PC-9 (cell line): Measurements from ENCODE around the gene QPCT. TPM values are rescaled to one million over a fixed set of nuclear protein-coding genes. Genes with fewer than 3 reads are reported as not detected.

Experiments used
- BruUV-seq: library from RNA; stranded (reverse); fragments of 400-500 nt; replicated peaks from 2 replicates; lab custom pipeline; 2021; lab: Mats Ljungman, UMichigan
- CTCF ChIA-PET: fragments of 300-600 bp; sonication (Branson Sonifier 250); formaldehyde crosslinking; loops from one replicate; lab custom pipeline; 2022; ENCODE audit warnings: antibody characterized with exemption; lab: Charles Lee
- POLR2A ChIA-PET: fragments of 300-600 bp; sonication (Branson Sonifier 250); formaldehyde crosslinking; loops from one replicate; lab custom pipeline; 2022; ENCODE audit warnings: antibody characterized with exemption; ENCODE audit not compliant: unreplicated experiment; lab: Charles Lee
- DNase-seq, 2 experiments: peaks; one replicate each; pipeline versions ENCODE4 v3.0.0 to v3.0.0-alpha.2; 2015 to 2022; ENCODE audit warnings: mixed read lengths in 1 of 2
- H2AFZ ChIP-seq: fragments of 200-600 bp; sonication (generic); 2 replicates; pipeline ENCODE4 v1.8.1; 2017; ENCODE audit warnings: antibody characterized with exemption
- H3F3A ChIP-seq: fragments of 200-600 bp; sonication (generic); 2 replicates; pipeline ENCODE4 v1.8.1; 2017; ENCODE audit warnings: antibody characterized with exemption, mild to moderate bottlenecking, low read depth; ENCODE audit not compliant: insufficient read depth
- H3K27ac ChIP-seq: fragments of 200-600 bp; sonication (generic); 2 replicates; pipeline ENCODE4 v1.6.1; 2016; ENCODE audit warnings: mixed run types
- H3K27me3 ChIP-seq: fragments of 200-600 bp; sonication (generic); 2 replicates; pipeline ENCODE4 v1.6.1; 2016; ENCODE audit warnings: low read depth, mixed run types; ENCODE audit not compliant: insufficient read depth
- H3K36me3 ChIP-seq: fragments of 200-600 bp; sonication (generic); 2 replicates; pipeline ENCODE4 v1.6.1; 2016; ENCODE audit warnings: low read depth, mixed run types
- H3K4me1 ChIP-seq: fragments of 200-600 bp; sonication (generic); replicated peaks from 2 replicates; pipeline ENCODE4 v1.6.1; 2016; ENCODE audit warnings: mixed run types; ENCODE audit not compliant: insufficient read depth
- H3K4me2 ChIP-seq: fragments of 200-600 bp; sonication (generic); 2 replicates; pipeline ENCODE4 v1.6.1; 2017; ENCODE audit warnings: mixed run types
- H3K4me3 ChIP-seq: fragments of 200-600 bp; sonication (generic); 2 replicates; pipeline ENCODE4 v1.6.1; 2016; ENCODE audit warnings: mixed run types
- H3K79me2 ChIP-seq: fragments of 200-600 bp; sonication (generic); 2 replicates; pipeline ENCODE4 v1.6.1; 2017; ENCODE audit warnings: low read depth, mixed run types
- H3K9me2 ChIP-seq: fragments of 200-600 bp; sonication (generic); 2 replicates; pipeline ENCODE4 v1.8.1; 2017; ENCODE audit warnings: mild to moderate bottlenecking; ENCODE audit not compliant: insufficient read depth
- H3K9me3 ChIP-seq: fragments of 200-600 bp; sonication (generic); 2 replicates; pipeline ENCODE4 v1.8.1; 2016; ENCODE audit warnings: low read depth; ENCODE audit not compliant: insufficient read depth
- H4K20me1 ChIP-seq: fragments of 200-600 bp; sonication (generic); 2 replicates; pipeline ENCODE4 v1.8.1; 2017; ENCODE audit not compliant: insufficient read depth
- CTCF ChIP-seq: fragments of 200-600 bp; sonication (generic); conservative IDR thresholded peaks from 2 replicates; pipeline ENCODE4 v1.6.1; 2017; ENCODE audit warnings: mixed run types, antibody characterized with exemption, mild to moderate bottlenecking, moderate library complexity
- EZH2 ChIP-seq: fragments of 200-600 bp; sonication (generic); IDR thresholded peaks from 2 replicates; pipeline ENCODE4 v1.8.0; 2017; ENCODE audit warnings: antibody characterized with exemption, low read depth
- intact Hi-C: fragments of 100-400 bp; cut with micrococcal nuclease; formaldehyde crosslinking; loops from one replicate; pipeline ENCODE4 v1.10.0; 2022; ENCODE audit not compliant: unreplicated experiment
- total RNA-seq: library from RNA; stranded (reverse); gene quantifications from 2 replicates; pipeline ENCODE4 v1.2.3, GENCODE V29; 2021

The QPCT gene
- total RNA-seq, 1 experiment from 2014 or later = 3.0 TPM

- Histone ChIP-seq H3K79me2 (peaks cover 29% of the 10 kb centered on the region), H3K4me3 (no peak overlapping the region), H3K9me3 (no peaks in the 10 kb centered on the region), H4K20me1 (no peaks in the 10 kb centered on the region), H3K4me2 (peak overlapping the region; percentile 96; the same call in 1 of the 2 replicates), H3K4me1 (peaks cover 25% of the 10 kb centered on the region), H3K27ac (no peak overlapping the region), H3K36me3 (no peaks in the 10 kb centered on the region), H3K27me3 (no peaks in the 10 kb centered on the region), H3K9me2 (no peaks in the 10 kb centered on the region), H2AFZ (peak overlapping the region; percentile 30; the same call in 1 of the 2 replicates), H3F3A (peaks cover 11% of the 10 kb centered on the region; the same call in 1 of the 2 replicates)
- CTCF ChIA-PET = no interaction called here
- intact Hi-C loops = no loop called here
- TF ChIP-seq CTCF (no peak), EZH2 (no peak)
- no peak for DNase-seq
- POLR2A ChIA-PET = no interaction called here
- no TSS peak for BruUV-seq
Observed at GRCh38 chr2:37326285-37326684, 18.1 kb upstream of the QPCT start.

- Histone ChIP-seq H3K9me2 (no peaks in the 10 kb centered on the region), H3K79me2 (peaks cover 21% of the 10 kb centered on the region), H3K27me3 (no peaks in the 10 kb centered on the region), H3K4me3 (no peak overlapping the region), H2AFZ (no peak overlapping the region), H3F3A (peaks cover 11% of the 10 kb centered on the region; the same call in 1 of the 2 replicates), H3K36me3 (no peaks in the 10 kb centered on the region), H3K4me1 (peaks cover 24% of the 10 kb centered on the region), H3K9me3 (no peaks in the 10 kb centered on the region), H3K27ac (no peak overlapping the region), H3K4me2 (no peak overlapping the region), H4K20me1 (no peaks in the 10 kb centered on the region)
- intact Hi-C loops = no loop called here
- DNase-seq = no peak
- BruUV-seq = no TSS peak
- CTCF ChIA-PET = no interaction called here
- TF ChIP-seq CTCF (no peak), EZH2 (no peak)
- POLR2A ChIA-PET = no interaction called here
Observed at GRCh38 chr2:37326866-37327634, 17.4 kb upstream of the QPCT start.

- no peak for DNase-seq
- TF ChIP-seq CTCF (no peak), EZH2 (no peak)
- Histone ChIP-seq H3K27ac (no peak overlapping the region), H3K4me3 (no peak overlapping the region), H3K9me2 (no peaks in the 10 kb centered on the region), H3K27me3 (no peaks in the 10 kb centered on the region), H3K4me1 (0 out of 2 replicates have a peak, but pooled peaks cover 8% of the 10 kb centered on the region), H3K9me3 (no peaks in the 10 kb centered on the region), H3K36me3 (no peaks in the 10 kb centered on the region), H3F3A (peaks cover 2% of the 10 kb centered on the region; the same call in 1 of the 2 replicates), H2AFZ (no peak overlapping the region), H3K79me2 (no peaks in the 10 kb centered on the region), H3K4me2 (no peak overlapping the region), H4K20me1 (no peaks in the 10 kb centered on the region)
- POLR2A ChIA-PET = no interaction called here
- intact Hi-C loops = no loop called here
- CTCF ChIA-PET = no interaction called here
- no TSS peak for BruUV-seq
Observed at GRCh38 chr2:37330681-37331080, 13.7 kb upstream of the QPCT start.
